ENCODE data around the gene NINL. TPM values are rescaled to one million over a fixed set of nuclear protein-coding genes. Genes with fewer than 3 reads are reported as not detected.

Gene NINL
- total and polyA plus RNA-seq, 2 experiments from 2014 or later = 23.2 to 24.5 TPM

DNA sequence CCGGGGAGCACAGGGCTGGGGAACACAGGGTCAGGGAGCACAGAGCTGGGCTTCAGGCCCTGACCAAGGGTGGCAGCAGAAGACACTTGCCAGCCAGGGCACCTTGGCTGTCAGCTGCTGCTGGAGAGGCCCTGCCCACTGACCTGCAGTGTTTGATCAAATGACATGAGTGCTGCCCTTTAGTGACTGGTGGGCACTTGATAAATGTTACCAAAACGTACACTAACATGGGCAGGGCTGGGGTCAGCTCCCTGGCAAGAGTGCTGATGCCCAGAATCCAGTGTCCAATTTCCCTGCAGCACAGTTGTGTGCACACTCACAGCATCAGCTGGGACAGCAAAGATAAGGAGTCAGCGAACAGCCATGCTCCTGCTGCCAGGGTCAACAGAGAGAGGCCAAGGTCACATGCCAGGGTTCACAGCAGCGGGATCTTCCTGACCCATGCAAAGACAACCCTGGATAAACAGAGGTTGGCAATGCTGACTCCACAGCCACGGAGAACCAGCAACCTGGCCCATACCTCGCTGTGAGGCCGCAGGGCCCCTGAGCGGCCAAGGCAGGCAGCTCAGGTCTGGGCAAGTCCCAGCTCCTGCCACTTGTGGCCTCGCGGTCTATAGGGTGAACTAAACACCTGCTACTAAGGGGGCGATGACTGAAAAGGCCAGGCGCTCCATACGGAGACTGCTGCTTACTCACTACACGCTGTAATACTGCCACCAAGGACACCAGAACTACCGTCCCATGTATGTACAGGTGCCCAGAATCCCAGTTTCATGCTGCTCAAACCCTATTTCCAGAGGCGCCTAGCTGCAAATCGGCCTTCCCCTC, 46.3 kb downstream of the NINL start:
- Histone ChIP-seq H2AFZ (no peak overlapping the region), H3K79me2 (peaks cover 91% of the 10 kb centered on the region), H3K4me3 (no peak overlapping the region), H3K4me2 (no peak overlapping the region), H3K27me3 (no peaks in the 10 kb centered on the region), H3K9me2 (replicated peaks; ENCODE audit: insufficient read depth) (no peaks in the 10 kb centered on the region), H4K20me1 (ENCODE audit: insufficient read depth, poor library complexity, severe bottlenecking) (peaks cover 23% of the 10 kb centered on the region), H3K4me1 (ENCODE audit: insufficient read depth) (peaks cover 34% of the 10 kb centered on the region), H3K36me3 (replicated peaks; ENCODE audit: insufficient read depth, low read depth) (no peaks in the 10 kb centered on the region), H3K27ac (no peak overlapping the region), H3K9me3 (ENCODE audit: low read depth) (no peaks in the 10 kb centered on the region)
- TF ChIP-seq EZH2phosphoT487 (IDR thresholded peaks at IDR 0.05; ENCODE audit: low read depth, severe bottlenecking, unreplicated experiment) (no peak), EZH2 (IDR thresholded peaks at IDR 0.05; ENCODE audit: borderline replicate concordance) (no peak)
- DNase-seq (ENCODE audit: low spot score) = no peak
- WGBS (ENCODE audit: low lambda C conversion rate, missing lambda C conversion rate) = 90% methylated on average over 17 of the region's 17 CpGs

DNA sequence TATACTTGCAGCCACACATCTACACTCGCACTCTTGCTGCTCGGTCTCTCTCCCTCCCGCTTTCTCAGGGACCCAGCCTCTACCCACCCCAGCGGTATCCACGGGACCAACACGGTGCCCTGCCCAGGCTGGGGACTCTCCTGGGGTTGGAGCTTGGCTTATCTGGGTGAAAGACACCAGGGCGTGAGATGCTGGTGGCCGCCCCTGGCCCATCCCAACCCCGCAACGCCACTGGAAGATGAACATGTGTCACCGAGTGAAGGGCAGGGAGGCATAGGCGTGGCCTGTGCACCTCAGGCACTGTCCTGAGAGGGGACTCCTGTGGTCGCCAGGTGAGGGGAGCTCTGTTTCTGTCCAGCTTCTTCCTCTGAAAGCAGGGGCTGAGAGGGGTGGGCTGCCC, 47.4 kb downstream of the NINL start:
- H3K79me2 ChIP-seq = peaks cover 90% of the 10 kb centered on the region
- WGBS (ENCODE audit: low lambda C conversion rate, missing lambda C conversion rate) = 89% methylated on average over 13 of the region's 13 CpGs

DNA sequence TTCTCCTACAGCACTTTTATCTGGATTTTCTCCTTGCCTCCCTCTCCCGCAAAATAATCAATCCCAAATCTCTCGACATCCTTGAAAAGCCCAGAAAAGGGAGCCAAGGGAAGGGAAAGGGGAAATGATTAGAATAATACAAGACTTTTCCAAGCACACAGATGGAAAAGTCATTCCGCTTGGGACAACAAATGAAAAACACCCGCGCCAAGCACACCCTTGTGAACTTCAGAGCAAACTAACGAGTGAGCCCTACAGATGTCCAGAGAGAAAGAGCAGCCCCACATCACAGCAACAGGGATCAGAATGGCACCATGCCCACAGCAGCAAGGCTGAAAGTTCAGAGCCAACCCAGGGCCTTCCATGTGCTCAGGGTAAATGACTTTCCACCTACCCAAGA, 49.6 kb downstream of the NINL start:
- DNase-seq (ENCODE audit: low spot score) = no peak
- Histone ChIP-seq H3K27ac (no peak overlapping the region), H3K79me2 (peaks cover 96% of the 10 kb centered on the region), H3K4me3 (no peak overlapping the region), H3K36me3 (replicated peaks; ENCODE audit: insufficient read depth, low read depth) (no peaks in the 10 kb centered on the region), H3K9me3 (ENCODE audit: low read depth) (no peaks in the 10 kb centered on the region), H2AFZ (no peak overlapping the region), H3K27me3 (no peaks in the 10 kb centered on the region), H3K9me2 (replicated peaks; ENCODE audit: insufficient read depth) (no peaks in the 10 kb centered on the region), H3K4me2 (no peak overlapping the region), H4K20me1 (ENCODE audit: insufficient read depth, poor library complexity, severe bottlenecking) (peaks cover 22% of the 10 kb centered on the region), H3K4me1 (ENCODE audit: insufficient read depth) (peaks cover 28% of the 10 kb centered on the region)
- TF ChIP-seq EZH2 (IDR thresholded peaks at IDR 0.05; ENCODE audit: borderline replicate concordance) = no peak
- no peak for TF ChIP-seq EZH2phosphoT487 (IDR thresholded peaks at IDR 0.05; ENCODE audit: low read depth, severe bottlenecking, unreplicated experiment)
- TF ChIP-seq, protein P1, sequence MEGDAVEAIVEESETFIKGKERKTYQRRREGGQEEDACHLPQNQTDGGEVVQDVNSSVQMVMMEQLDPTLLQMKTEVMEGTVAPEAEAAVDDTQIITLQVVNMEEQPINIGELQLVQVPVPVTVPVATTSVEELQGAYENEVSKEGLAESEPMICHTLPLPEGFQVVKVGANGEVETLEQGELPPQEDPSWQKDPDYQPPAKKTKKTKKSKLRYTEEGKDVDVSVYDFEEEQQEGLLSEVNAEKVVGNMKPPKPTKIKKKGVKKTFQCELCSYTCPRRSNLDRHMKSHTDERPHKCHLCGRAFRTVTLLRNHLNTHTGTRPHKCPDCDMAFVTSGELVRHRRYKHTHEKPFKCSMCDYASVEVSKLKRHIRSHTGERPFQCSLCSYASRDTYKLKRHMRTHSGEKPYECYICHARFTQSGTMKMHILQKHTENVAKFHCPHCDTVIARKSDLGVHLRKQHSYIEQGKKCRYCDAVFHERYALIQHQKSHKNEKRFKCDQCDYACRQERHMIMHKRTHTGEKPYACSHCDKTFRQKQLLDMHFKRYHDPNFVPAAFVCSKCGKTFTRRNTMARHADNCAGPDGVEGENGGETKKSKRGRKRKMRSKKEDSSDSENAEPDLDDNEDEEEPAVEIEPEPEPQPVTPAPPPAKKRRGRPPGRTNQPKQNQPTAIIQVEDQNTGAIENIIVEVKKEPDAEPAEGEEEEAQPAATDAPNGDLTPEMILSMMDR (IDR thresholded peaks at IDR 0.05; ENCODE audit: poor library complexity) = no peak
- 95% methylated on average over 6 of the region's 6 CpGs for WGBS (ENCODE audit: low lambda C conversion rate, missing lambda C conversion rate)

More for the DNA sequence above, 47.4 kb downstream of the NINL start:
- TF ChIP-seq EZH2 (IDR thresholded peaks at IDR 0.05; ENCODE audit: borderline replicate concordance) = no peak
- no peak for TF ChIP-seq EZH2phosphoT487 (IDR thresholded peaks at IDR 0.05; ENCODE audit: low read depth, severe bottlenecking, unreplicated experiment)
- TF ChIP-seq, protein P1 (IDR thresholded peaks at IDR 0.05; ENCODE audit: poor library complexity) = no peak
- Histone ChIP-seq H4K20me1 (ENCODE audit: insufficient read depth, poor library complexity, severe bottlenecking) (peaks cover 26% of the 10 kb centered on the region), H3K4me1 (ENCODE audit: insufficient read depth) (peaks cover 39% of the 10 kb centered on the region), H2AFZ (no peak overlapping the region), H3K4me3 (no peak overlapping the region), H3K9me3 (ENCODE audit: low read depth) (no peaks in the 10 kb centered on the region), H3K27me3 (no peaks in the 10 kb centered on the region), H3K4me2 (no peak overlapping the region), H3K9me2 (replicated peaks; ENCODE audit: insufficient read depth) (no peaks in the 10 kb centered on the region), H3K27ac (no peak overlapping the region), H3K36me3 (replicated peaks; ENCODE audit: insufficient read depth, low read depth) (no peaks in the 10 kb centered on the region)
- DNase-seq (ENCODE audit: low spot score) = no peak

DNA sequence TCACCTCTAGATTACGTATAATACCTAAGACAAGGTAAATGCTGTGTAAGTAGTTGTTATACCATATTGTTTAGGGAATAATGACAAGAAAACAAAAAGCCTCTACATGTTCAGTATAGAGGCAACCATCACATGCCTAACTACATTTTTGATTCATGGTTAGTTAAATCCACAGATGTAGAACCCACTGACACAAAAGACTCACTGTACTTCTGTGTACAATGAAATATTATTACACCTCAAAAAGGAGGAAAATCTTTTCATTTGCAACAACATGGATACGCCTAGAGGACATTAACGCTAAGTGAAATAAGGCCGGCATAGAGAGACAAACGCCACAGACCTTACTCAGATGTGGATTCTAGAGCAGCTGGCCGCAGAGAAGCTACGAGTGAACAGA, 50.5 kb downstream of the NINL start:
- TF ChIP-seq EZH2phosphoT487 (IDR thresholded peaks at IDR 0.05; ENCODE audit: low read depth, severe bottlenecking, unreplicated experiment) (no peak), EZH2 (IDR thresholded peaks at IDR 0.05; ENCODE audit: borderline replicate concordance) (no peak)
- TF ChIP-seq, protein P1 (IDR thresholded peaks at IDR 0.05; ENCODE audit: poor library complexity) = no peak
- Histone ChIP-seq H3K4me2 (no peak overlapping the region), H3K9me3 (ENCODE audit: low read depth) (no peaks in the 10 kb centered on the region), H2AFZ (no peak overlapping the region), H3K4me1 (ENCODE audit: insufficient read depth) (peaks cover 21% of the 10 kb centered on the region), H3K36me3 (replicated peaks; ENCODE audit: insufficient read depth, low read depth) (no peaks in the 10 kb centered on the region), H3K79me2 (peaks cover 94% of the 10 kb centered on the region), H3K27me3 (no peaks in the 10 kb centered on the region), H4K20me1 (ENCODE audit: insufficient read depth, poor library complexity, severe bottlenecking) (peaks cover 20% of the 10 kb centered on the region), H3K9me2 (replicated peaks; ENCODE audit: insufficient read depth) (no peaks in the 10 kb centered on the region), H3K27ac (peak overlapping the region; percentile 53), H3K4me3 (no peak overlapping the region)
- no peak for DNase-seq (ENCODE audit: low spot score)
- WGBS (ENCODE audit: low lambda C conversion rate, missing lambda C conversion rate) = 96% methylated on average over 7 of the region's 7 CpGs
